Neuronal stem cell (in vitro differentiated cells): Measurements from ENCODE around the gene TMEM175.

Experiments
- DNase-seq: peaks from one replicate; pipeline ENCODE4 v3.0.0-alpha.2; 2013; ENCODE audit warnings: low spot score
- H2AFZ ChIP-seq: one replicate; pipeline ENCODE4 v1.6.1; 2013; ENCODE audit warnings: mild to moderate bottlenecking, low read length, inconsistent platforms
- H2AK5ac ChIP-seq: 2 replicates; pipeline ENCODE4 v1.6.1; 2013; ENCODE audit warnings: low read depth, mild to moderate bottlenecking, inconsistent platforms, low read length, moderate library complexity, mixed read lengths
- H2BK120ac ChIP-seq: 2 replicates; pipeline ENCODE4 v1.6.1; 2013; ENCODE audit warnings: low read depth, mild to moderate bottlenecking, inconsistent platforms, low read length, moderate library complexity, mixed read lengths
- H2BK12ac ChIP-seq: one replicate; pipeline ENCODE4 v1.6.1; 2013; ENCODE audit warnings: low read length, inconsistent platforms
- H2BK15ac ChIP-seq: 2 replicates; pipeline ENCODE4 v1.6.1; 2013; ENCODE audit warnings: mild to moderate bottlenecking, low read length, inconsistent platforms, mixed read lengths
- H2BK5ac ChIP-seq: one replicate; pipeline ENCODE4 v1.6.1; 2013; ENCODE audit warnings: inconsistent platforms, mild to moderate bottlenecking, low read length, moderate library complexity
- H3K14ac ChIP-seq: one replicate; pipeline ENCODE4 v1.6.1; 2013; ENCODE audit warnings: low read length, inconsistent platforms
- H3K18ac ChIP-seq: 2 replicates; pipeline ENCODE4 v1.6.1; 2013; ENCODE audit warnings: low read length, inconsistent platforms
- H3K23ac ChIP-seq: 2 replicates; pipeline ENCODE4 v1.6.1; 2013; ENCODE audit warnings: low read depth, mild to moderate bottlenecking, mixed read lengths, low read length, inconsistent platforms; ENCODE audit not compliant: poor library complexity
- H3K27ac ChIP-seq: replicated peaks from 3 replicates; pipeline ENCODE4 v1.5.1; 2013; ENCODE audit warnings: low read length, inconsistent platforms
- H3K27me3 ChIP-seq, 3 experiments: 2 replicates each; pipeline ENCODE4 v1.6.1; 2013; ENCODE audit warnings: low read length in 3 of 3, mild to moderate bottlenecking in 2 of 3, inconsistent platforms in 1 of 3, low read depth in 1 of 3, mixed read lengths in 1 of 3, moderate library complexity in 1 of 3; ENCODE audit not compliant: control insufficient read depth in 3 of 3, insufficient read depth in 3 of 3
- H3K36me3 ChIP-seq, 2 donors: replicated peaks in 1 of 2; 2 replicates each; pipeline ENCODE4 v1.6.1; 2013; ENCODE audit warnings: low read length in 2 of 2; ENCODE audit not compliant: control insufficient read depth in 2 of 2, insufficient read depth in 2 of 2
- H3K4ac ChIP-seq: 2 replicates; pipeline ENCODE4 v1.6.1; 2013; ENCODE audit warnings: inconsistent platforms, mild to moderate bottlenecking, low read length, moderate library complexity
- H3K4me1 ChIP-seq, 2 donors: 1 replicate in 1 of 2; 2 replicates in 1 of 2; pipeline ENCODE4 v1.6.1; 2013; ENCODE audit warnings: low read length in 2 of 2, low read depth in 1 of 2; ENCODE audit not compliant: control insufficient read depth in 2 of 2, insufficient read depth in 1 of 2
- H3K4me2 ChIP-seq: one replicate; pipeline ENCODE4 v1.6.1; 2013; ENCODE audit warnings: mild to moderate bottlenecking, low read length, inconsistent platforms; ENCODE audit not compliant: insufficient read depth, poor library complexity, severe bottlenecking
- H3K4me3 ChIP-seq, 2 donors: 2 replicates each; pipeline ENCODE4 v1.5.1; 2013; ENCODE audit warnings: low read length in 2 of 2, mild to moderate bottlenecking in 2 of 2, inconsistent platforms in 1 of 2, moderate library complexity in 1 of 2
- H3K79me1 ChIP-seq: one replicate; pipeline ENCODE4 v1.6.1; 2013; ENCODE audit warnings: low read depth, mild to moderate bottlenecking, inconsistent platforms, low read length, moderate library complexity
- H3K9ac ChIP-seq: one replicate; pipeline ENCODE4 v1.6.1; 2013; ENCODE audit warnings: mild to moderate bottlenecking, low read depth, low read length, inconsistent platforms; ENCODE audit not compliant: poor library complexity
- H3K9me3 ChIP-seq, 2 donors: replicated peaks in 1 of 2; 2 replicates each; pipeline versions ENCODE3 to v1.6.1; 2013; ENCODE audit warnings: low read length in 2 of 2, mild to moderate bottlenecking in 2 of 2, inconsistent platforms in 1 of 2, low read depth in 1 of 2, mixed read lengths in 1 of 2, moderate library complexity in 1 of 2; ENCODE audit not compliant: control insufficient read depth in 2 of 2, insufficient read depth in 1 of 2
- H4K8ac ChIP-seq: one replicate; pipeline ENCODE4 v1.6.1; 2013; ENCODE audit warnings: low read depth, mild to moderate bottlenecking, inconsistent platforms, low read length, moderate library complexity
- H4K91ac ChIP-seq: one replicate; pipeline ENCODE4 v1.6.1; 2013; ENCODE audit warnings: low read length, low read depth, mild to moderate bottlenecking, inconsistent platforms; ENCODE audit not compliant: poor library complexity
- WGBS, 2 donors: extraction: QIAGEN DNeasy Blood & Tissue Kit; methylation state at CpG; one replicate each; pipeline ENCODE4 v1.1.7; 2013; ENCODE audit warnings: missing lambda C conversion rate in 2 of 2, mixed read lengths in 1 of 2; ENCODE audit not compliant: insufficient read length in 2 of 2, insufficient replicate concordance in 1 of 2; ENCODE audit errors: extremely low coverage in 2 of 2; 5-methylcytosine and 5-hydroxymethylcytosine counted together

Gene TMEM175

DNA sequence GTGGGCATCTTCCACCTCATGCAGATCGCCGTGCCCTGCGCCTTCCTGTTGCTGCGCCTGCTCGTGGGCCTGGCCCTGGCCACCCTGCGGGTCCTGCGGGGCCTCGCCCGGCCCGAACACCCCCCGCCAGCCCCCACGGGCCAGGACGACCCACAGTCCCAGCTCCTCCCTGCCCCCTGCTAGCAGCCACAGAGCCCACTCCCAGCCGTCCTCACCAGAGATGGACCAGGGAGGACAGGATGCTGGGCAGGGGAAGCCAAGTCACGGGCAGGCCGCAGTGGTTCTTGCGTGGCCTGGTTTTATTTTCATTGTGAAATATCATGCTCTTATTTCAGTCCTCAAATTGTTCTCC, 26.0 kb downstream of the TMEM175 start:
- Histone ChIP-seq H2BK15ac (no peak overlapping the region), H3K18ac (no peak overlapping the region)

DNA sequence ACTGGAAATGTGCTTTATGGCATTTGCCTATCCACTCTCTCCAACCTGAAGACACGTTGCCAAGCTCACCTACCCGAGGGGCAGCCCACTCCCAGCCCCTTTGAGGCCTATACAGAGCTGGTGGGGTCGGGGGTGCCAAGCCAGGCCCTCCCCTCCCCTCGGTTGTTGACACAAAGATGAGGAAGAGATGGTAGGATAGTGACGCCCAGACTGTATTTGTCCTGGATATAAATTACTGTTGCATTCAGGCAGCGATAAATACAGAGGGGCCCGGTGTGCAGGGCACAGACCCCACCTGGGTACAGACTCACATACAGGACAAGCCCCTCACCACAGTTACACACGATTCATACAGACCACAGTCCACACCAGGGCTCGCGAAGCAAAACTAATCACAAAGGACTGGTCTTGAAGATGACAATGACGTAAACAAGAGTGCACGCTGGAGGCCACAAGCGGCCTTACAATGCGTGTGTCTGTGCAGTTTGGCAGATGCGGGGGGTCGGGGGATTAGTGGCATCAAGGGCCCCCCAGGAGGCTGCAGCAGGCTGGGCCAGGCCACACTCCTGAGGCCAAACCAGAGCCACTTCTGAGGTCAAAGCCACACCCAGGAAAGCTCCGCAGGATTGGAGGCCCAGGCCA, 26.6 kb downstream of the TMEM175 start:
- H3K4ac ChIP-seq, result no peak overlapping the region

More for the DNA sequence above, 26.0 kb downstream of the TMEM175 start:
- Histone ChIP-seq H3K4ac (no peak overlapping the region), H2AFZ (no peak overlapping the region), H2BK5ac (peak overlapping the region; percentile 13), H3K4me2 (no peak overlapping the region), H3K27me3 (no peaks in the 10 kb centered on the region), H2AK5ac (no peak overlapping the region), H3K4me3 (no peak overlapping the region), H3K9me3 (no peaks in the 10 kb centered on the region), H3K14ac (peak overlapping the region; percentile 82), H3K23ac (peak overlapping the region; percentile 80), H2BK120ac (no peak overlapping the region), H4K91ac (no peak overlapping the region), H3K27ac (no peak overlapping the region), H3K36me3 (peaks cover 0 to 12% of the 10 kb centered on the region in 2 donors), H3K4me1 (no peaks in the 10 kb centered on the region), H2BK12ac (no peak overlapping the region), H3K79me1 (no peaks in the 10 kb centered on the region), H3K9ac (no peak overlapping the region), H4K8ac (no peak overlapping the region)
- no peak for DNase-seq
- WGBS, 2 donors, result no CpG with 5 or more reads among the region's 17 CpGs

GRCh38 chr4:959338-960139, 27.3 kb downstream of the TMEM175 start:
- H2BK12ac ChIP-seq, result no peak overlapping the region
- H3K27ac ChIP-seq, result no peak overlapping the region
- H2AK5ac ChIP-seq, result no peak overlapping the region
- peak overlapping the region; percentile 10 for H3K4ac ChIP-seq
- no peaks in the 10 kb centered on the region for H3K27me3 ChIP-seq
- DNase-seq, result no peak
- H3K4me2 ChIP-seq, result no peak overlapping the region
- no peak overlapping the region for H2BK120ac ChIP-seq
- H3K23ac ChIP-seq, result peak overlapping the region; percentile 65
- no peak overlapping the region for H3K4me3 ChIP-seq
- no peaks in the 10 kb centered on the region for H3K4me1 ChIP-seq
- peak overlapping the region; percentile 44 for H3K9ac ChIP-seq
- peak overlapping the region; percentile 65 for H4K8ac ChIP-seq
- H3K36me3 ChIP-seq, result peaks cover 0 to 12% of the 10 kb centered on the region in 2 donors
- no peak overlapping the region for H2BK15ac ChIP-seq
- H3K14ac ChIP-seq, result peak overlapping the region; percentile 71
- peaks cover 2% of the 10 kb centered on the region for H3K79me1 ChIP-seq
- peak overlapping the region; percentile 19 for H2BK5ac ChIP-seq
- H2AFZ ChIP-seq, result no peak overlapping the region
- WGBS, 2 donors, result no CpG with 5 or more reads among the region's 24 CpGs
- H4K91ac ChIP-seq, result no peak overlapping the region
- H3K9me3 ChIP-seq, result no peaks in the 10 kb centered on the region
- H3K18ac ChIP-seq, result peak overlapping the region; percentile 57

More for the DNA sequence above, 26.6 kb downstream of the TMEM175 start:
- Histone ChIP-seq H3K79me1 (peaks cover 2% of the 10 kb centered on the region), H3K18ac (no peak overlapping the region), H2AFZ (no peak overlapping the region), H3K27ac (no peak overlapping the region), H3K36me3 (peaks cover 0 to 12% of the 10 kb centered on the region in 2 donors), H4K8ac (peak overlapping the region; percentile 43), H3K4me3 (no peak overlapping the region), H4K91ac (no peak overlapping the region), H2BK15ac (no peak overlapping the region), H3K9ac (peak overlapping the region; percentile 21), H3K4me2 (no peak overlapping the region), H3K27me3 (no peaks in the 10 kb centered on the region), H2BK120ac (no peak overlapping the region), H2BK12ac (no peak overlapping the region), H2BK5ac (no peak overlapping the region), H3K9me3 (no peaks in the 10 kb centered on the region), H3K4me1 (no peaks in the 10 kb centered on the region), H3K23ac (no peak overlapping the region), H2AK5ac (no peak overlapping the region), H3K14ac (peak overlapping the region; percentile 21)
- WGBS, 2 donors, result no CpG with 5 or more reads among the region's 17 CpGs
- DNase-seq, result no peak

GRCh38 chr4:960140-960635, 27.9 kb downstream of the TMEM175 start:
- Histone ChIP-seq H3K36me3 (peaks cover under 1 to 15% of the 10 kb centered on the region in 2 donors), H2BK5ac (peak overlapping the region; percentile 19)

More at GRCh38 chr4:960140-960635, 27.9 kb downstream of the TMEM175 start:
- H3K27me3 ChIP-seq, result no peaks in the 10 kb centered on the region
- WGBS, 2 donors, result no CpG with 5 or more reads among the region's 16 CpGs
- H2BK15ac ChIP-seq, result no peak overlapping the region
- H3K9ac ChIP-seq, result no peak overlapping the region
- H2BK120ac ChIP-seq, result no peak overlapping the region
- no peak for DNase-seq
- H3K14ac ChIP-seq, result peak overlapping the region; percentile 71
- H3K27ac ChIP-seq, result no peak overlapping the region
- no peak overlapping the region for H2BK12ac ChIP-seq
- H2AFZ ChIP-seq, result no peak overlapping the region
- H4K91ac ChIP-seq, result no peak overlapping the region
- no peaks in the 10 kb centered on the region for H3K9me3 ChIP-seq
- no peak overlapping the region for H3K18ac ChIP-seq
- H3K4ac ChIP-seq, result no peak overlapping the region
- H3K79me1 ChIP-seq, result peaks cover 3% of the 10 kb centered on the region
- H3K23ac ChIP-seq, result peak overlapping the region; percentile 65
- no peak overlapping the region for H3K4me3 ChIP-seq
- peak overlapping the region; percentile 65 for H4K8ac ChIP-seq
- H3K4me1 ChIP-seq, result no peaks in the 10 kb centered on the region
- H3K4me2 ChIP-seq, result no peak overlapping the region
- H2AK5ac ChIP-seq, result no peak overlapping the region
